ENCODE data around the gene ALG9.

DNA sequence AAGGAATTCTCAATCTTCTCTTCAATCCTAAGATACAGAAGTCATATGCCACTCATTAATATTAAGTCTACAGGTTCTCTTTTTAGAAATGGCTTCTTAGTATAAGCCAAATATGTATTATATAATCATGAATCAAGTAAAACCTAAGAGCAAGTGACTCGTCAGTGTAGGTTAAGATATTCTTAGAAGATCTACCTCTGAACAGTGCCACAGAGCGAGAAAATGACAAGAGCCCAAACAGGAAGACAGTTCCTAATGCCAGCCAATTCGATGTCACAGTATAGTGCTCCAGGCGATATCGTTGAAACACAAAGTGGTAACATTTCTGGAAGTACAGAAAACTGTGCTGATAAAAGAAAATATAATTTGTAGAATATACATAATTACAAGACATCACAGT lies 33.3 kb downstream of the ALG9 start:
- no peak for TF ChIP-seq NFE2L2 (IDR thresholded peaks at IDR 0.05; ENCODE audit: low read depth, low read length)
- TF ChIP-seq, protein P1, sequence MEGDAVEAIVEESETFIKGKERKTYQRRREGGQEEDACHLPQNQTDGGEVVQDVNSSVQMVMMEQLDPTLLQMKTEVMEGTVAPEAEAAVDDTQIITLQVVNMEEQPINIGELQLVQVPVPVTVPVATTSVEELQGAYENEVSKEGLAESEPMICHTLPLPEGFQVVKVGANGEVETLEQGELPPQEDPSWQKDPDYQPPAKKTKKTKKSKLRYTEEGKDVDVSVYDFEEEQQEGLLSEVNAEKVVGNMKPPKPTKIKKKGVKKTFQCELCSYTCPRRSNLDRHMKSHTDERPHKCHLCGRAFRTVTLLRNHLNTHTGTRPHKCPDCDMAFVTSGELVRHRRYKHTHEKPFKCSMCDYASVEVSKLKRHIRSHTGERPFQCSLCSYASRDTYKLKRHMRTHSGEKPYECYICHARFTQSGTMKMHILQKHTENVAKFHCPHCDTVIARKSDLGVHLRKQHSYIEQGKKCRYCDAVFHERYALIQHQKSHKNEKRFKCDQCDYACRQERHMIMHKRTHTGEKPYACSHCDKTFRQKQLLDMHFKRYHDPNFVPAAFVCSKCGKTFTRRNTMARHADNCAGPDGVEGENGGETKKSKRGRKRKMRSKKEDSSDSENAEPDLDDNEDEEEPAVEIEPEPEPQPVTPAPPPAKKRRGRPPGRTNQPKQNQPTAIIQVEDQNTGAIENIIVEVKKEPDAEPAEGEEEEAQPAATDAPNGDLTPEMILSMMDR (conservative IDR thresholded peaks at IDR 0.05; ENCODE audit: low read depth, low read length): no peak
- TF ChIP-seq CEBPB (IDR thresholded peaks at IDR 0.05; ENCODE audit: low read depth, low read length): no peak
